ENCODE measurements around the gene ACSL1. TPM values are rescaled to one million over a fixed set of nuclear protein-coding genes. Genes with fewer than 3 reads are reported as not detected.
A peak's percentile ranks its signal among the peaks of the same experiment; 100 is the strongest.

The ACSL1 gene
- total and polyA plus RNA-seq, 2 experiments from 2014 or later, result 6.2 to 13.1 TPM

GRCh38 chr4:184765473-184766340, 60.1 kb downstream of the ACSL1 start (continued):
- TF ChIP-seq CTCF (conservative IDR thresholded peaks at IDR 0.05; ENCODE audit: low read depth in 2 of 2), result peak; percentile 37 to 79

GRCh38 chr4:184764601-184765000, 61.2 kb downstream of the ACSL1 start:
- Mint-ChIP-seq H3K27me3 (ENCODE audit: insufficient read depth, low read depth, poor library complexity) (peaks cover 2% of the 10 kb centered on the region), H3K27ac (no peak overlapping the region), H3K4me1 (no peaks in the 10 kb centered on the region), H3K9me3 (no peaks in the 10 kb centered on the region), H3K36me3 (ENCODE audit: low read depth) (no peaks in the 10 kb centered on the region), H3K4me3 (no peak overlapping the region)
- no peaks in the 10 kb centered on the region for H3K27me3 ChIP-seq (ENCODE audit: insufficient read depth)
- no peaks in the 10 kb centered on the region for H3K4me1 ChIP-seq (ENCODE audit: insufficient read depth)
- no peaks in the 10 kb centered on the region for H3K36me3 ChIP-seq (ENCODE audit: insufficient read depth)
- no peak overlapping the region for H2AFZ ChIP-seq
- DNase-seq (ENCODE audit: low spot score), result no peak
- ATAC-seq, result no peak
- no peaks in the 10 kb centered on the region for H3K79me2 ChIP-seq (replicated peaks; ENCODE audit: insufficient read depth)
- no peak overlapping the region for H3K27ac ChIP-seq (ENCODE audit: low read depth)
- H3K4me3 ChIP-seq, result no peak overlapping the region
- no peaks in the 10 kb centered on the region for H4K20me1 ChIP-seq (replicated peaks; ENCODE audit: insufficient read depth)
- H3K9me2 ChIP-seq (ENCODE audit: insufficient read depth), result no peaks in the 10 kb centered on the region
- TF ChIP-seq CTCF (conservative IDR thresholded peaks at IDR 0.05; ENCODE audit: low read depth in 2 of 2) (peak in 1 of 2 experiments; percentile 25; a peak in 2 of 4 replicates), EZH2 (IDR thresholded peaks at IDR 0.05; ENCODE audit: low read depth, unreplicated experiment) (no peak), CREB1 (CRISPR knock-in tag; IDR thresholded peaks at IDR 0.05; ENCODE audit: low read depth) (no peak), STAT1 (IDR thresholded peaks at IDR 0.05; ENCODE audit: unreplicated experiment) (no peak)
- H3F3A ChIP-seq (replicated peaks; ENCODE audit: low read depth), result no peaks in the 10 kb centered on the region
- H3K4me2 ChIP-seq, result no peak overlapping the region

- Mint-ChIP-seq H3K36me3 (ENCODE audit: low read depth) (no peaks in the 10 kb centered on the region; the same call in 2 of the 3 replicates), H3K27ac (no peak overlapping the region; the same call in 1 of the 2 replicates), H3K4me1 (no peaks in the 10 kb centered on the region), H3K27me3 (ENCODE audit: insufficient read depth, low read depth, poor library complexity) (peaks cover 2% of the 10 kb centered on the region), H3K4me3 (no peak overlapping the region), H3K9me3 (no peaks in the 10 kb centered on the region)
- no peak for TF ChIP-seq JUNB (IDR thresholded peaks at IDR 0.05; ENCODE audit: unreplicated experiment)
- TF ChIP-seq CREB1 (CRISPR knock-in tag; IDR thresholded peaks at IDR 0.05; ENCODE audit: low read depth), result no peak
- no peak for TF ChIP-seq ZNF331 (CRISPR knock-in tag; IDR thresholded peaks at IDR 0.05; ENCODE audit: low read depth)
- TF ChIP-seq ZNF114 (CRISPR knock-in tag; IDR thresholded peaks at IDR 0.05), result no peak
- no peak overlapping the region for H3K4me3 ChIP-seq
- H3K27me3 ChIP-seq (ENCODE audit: insufficient read depth), result no peaks in the 10 kb centered on the region
- no peaks in the 10 kb centered on the region for H3F3A ChIP-seq (replicated peaks; ENCODE audit: low read depth)
- no peak overlapping the region for H2AFZ ChIP-seq
- H3K79me2 ChIP-seq (replicated peaks; ENCODE audit: insufficient read depth), result no peaks in the 10 kb centered on the region
- no peak for DNase-seq (ENCODE audit: low spot score)
- H3K4me2 ChIP-seq, result no peak overlapping the region
- no peaks in the 10 kb centered on the region for H3K36me3 ChIP-seq (ENCODE audit: insufficient read depth)
- no peaks in the 10 kb centered on the region for H3K4me1 ChIP-seq (ENCODE audit: insufficient read depth)
- no peak for ATAC-seq
- no peaks in the 10 kb centered on the region for H3K9me2 ChIP-seq (ENCODE audit: insufficient read depth)
- H4K20me1 ChIP-seq (replicated peaks; ENCODE audit: insufficient read depth), result no peaks in the 10 kb centered on the region
- H3K27ac ChIP-seq (ENCODE audit: low read depth), result no peak overlapping the region
These were observed 62.5 kb downstream of the ACSL1 start for GRCh38 chr4:184763150-184763780.

Measured in GM23338 (cell line).